Hematopoietic multipotent progenitor cell treated with erythropoietin and hydrocortisone succinate and interleukin-3 and kit ligand, for 4 days (in vitro differentiated cells): Measurements from ENCODE around the gene TMX1.

ENCODE experiments used
- DNase-seq: peaks from one replicate; pipeline ENCODE4 v3.0.0-alpha.2; 2015

Gene TMX1

GRCh38 chr14:51244591-51244990, 4.5 kb downstream of the TMX1 start:
- DNase-seq, result no peak

GRCh38 chr14:51246032-51246431, 6.0 kb downstream of the TMX1 start:
- DNase-seq, result no peak

GRCh38 chr14:51248016-51248987, 8.3 kb downstream of the TMX1 start:
- DNase-seq, result peak; percentile 29

- DNase-seq, result no peak
These were observed 11.4 kb downstream of the TMX1 start for GRCh38 chr14:51251486-51251885.

GRCh38 chr14:51253880-51254279, 13.8 kb downstream of the TMX1 start:
- no peak for DNase-seq

- DNase-seq, result no peak
These were observed 18.2 kb downstream of the TMX1 start for GRCh38 chr14:51258280-51258679.

GRCh38 chr14:51258788-51259187, 18.7 kb downstream of the TMX1 start:
- no peak for DNase-seq

- DNase-seq, result no peak
These were observed 20.2 kb downstream of the TMX1 start for GRCh38 chr14:51260225-51260624.

- DNase-seq, result no peak
These were observed 21.1 kb downstream of the TMX1 start for GRCh38 chr14:51261151-51261550.

GRCh38 chr14:51262868-51263267, 22.8 kb downstream of the TMX1 start:
- DNase-seq, result no peak

GRCh38 chr14:51269634-51270033, 29.6 kb downstream of the TMX1 start:
- DNase-seq, result no peak

GRCh38 chr14:51276605-51277004, 36.6 kb downstream of the TMX1 start:
- DNase-seq, result no peak

GRCh38 chr14:51277753-51278415, 37.8 kb downstream of the TMX1 start:
- DNase-seq, result peak; percentile 24

- no peak for DNase-seq
These were observed 42.5 kb downstream of the TMX1 start for GRCh38 chr14:51282517-51282916.

- peak; percentile 76 for DNase-seq
These were observed 43.5 kb downstream of the TMX1 start for GRCh38 chr14:51283402-51284085.

GRCh38 chr14:51284241-51284640, 44.2 kb downstream of the TMX1 start:
- no peak for DNase-seq

GRCh38 chr14:51285120-51285519, 45.1 kb downstream of the TMX1 start:
- DNase-seq, result no peak

- no peak for DNase-seq
These were observed 49.1 kb downstream of the TMX1 start for GRCh38 chr14:51289169-51289568.

GRCh38 chr14:51290132-51290531, 50.1 kb downstream of the TMX1 start:
- DNase-seq, result no peak

- no peak for DNase-seq
These were observed 51.0 kb downstream of the TMX1 start for GRCh38 chr14:51291016-51291415.

GRCh38 chr14:51293149-51293911, 53.3 kb downstream of the TMX1 start:
- DNase-seq, result no peak

GRCh38 chr14:51293912-51294389, 53.9 kb downstream of the TMX1 start:
- DNase-seq, result no peak
